Osteoblast (primary cell): Measurements from ENCODE around the gene MOSMO. TPM values are rescaled to one million over a fixed set of nuclear protein-coding genes. Genes with fewer than 3 reads are reported as not detected.

Source experiments
- DNase-seq: peaks from one replicate; pipeline ENCODE4 v3.0.0; 2011; ENCODE audit warnings: low spot score, mixed read lengths; ENCODE audit not compliant: insufficient read length; ENCODE audit errors: missing footprints
- H2AFZ ChIP-seq: 2 replicates; pipeline ENCODE4 v1.6.0; 2011; ENCODE audit warnings: mild to moderate bottlenecking, low read length
- H3K27ac ChIP-seq: 2 replicates; pipeline ENCODE4 v1.5.1; 2011; ENCODE audit warnings: mild to moderate bottlenecking, low read depth, low read length, moderate library complexity
- H3K27me3 ChIP-seq: 2 replicates; pipeline ENCODE4 v1.6.0; 2012; ENCODE audit warnings: mild to moderate bottlenecking, control low read depth, inconsistent platforms, low read length, moderate library complexity; ENCODE audit not compliant: insufficient read depth
- H3K36me3 ChIP-seq: 2 replicates; pipeline ENCODE4 v1.5.1; 2011; ENCODE audit warnings: mild to moderate bottlenecking, low read length, control low read depth, moderate library complexity; ENCODE audit not compliant: insufficient read depth
- H3K4me1 ChIP-seq: 2 replicates; pipeline ENCODE4 v1.5.1; 2011; ENCODE audit warnings: mild to moderate bottlenecking, low read length, control low read depth, moderate library complexity; ENCODE audit not compliant: insufficient read depth
- H3K4me2 ChIP-seq: 2 replicates; pipeline ENCODE4 v1.6.0; 2011; ENCODE audit warnings: mild to moderate bottlenecking, low read length; ENCODE audit not compliant: insufficient read depth
- H3K4me3 ChIP-seq: fragments of 200-600 bp; sonication (generic); 3 replicates; pipeline ENCODE4 v1.5.1; 2012; ENCODE audit warnings: mild to moderate bottlenecking, low read length, inconsistent platforms; ENCODE audit not compliant: insufficient read depth
- H3K79me2 ChIP-seq: 2 replicates; pipeline ENCODE4 v1.6.0; 2012; ENCODE audit warnings: mild to moderate bottlenecking, low read length, control low read depth, inconsistent platforms; ENCODE audit not compliant: insufficient read depth
- H3K9me3 ChIP-seq: 2 replicates; pipeline ENCODE4 v1.5.1; 2011; ENCODE audit warnings: low read depth, low read length, control low read depth
- H4K20me1 ChIP-seq: 2 replicates; pipeline ENCODE4 v1.6.0; 2012; ENCODE audit warnings: mild to moderate bottlenecking, low read length, control low read depth; ENCODE audit not compliant: insufficient read depth
- total RNA-seq: library from RNA; depleted of rRNA; stranded (reverse); fragments of >200 nt; gene quantifications from 2 replicates; pipeline ENCODE4 v1.2.3, GENCODE V29; 2012
- TF ChIP-seq, protein P1 (sequence below): IDR thresholded peaks from 2 replicates; pipeline ENCODE4 v1.5.1; 2011; ENCODE audit warnings: mild to moderate bottlenecking, low read depth, low read length, moderate library complexity; ENCODE audit errors: extremely low read depth

MOSMO gene
- total RNA-seq, 1 donor = 15.2 TPM

- peaks cover 5% of the 10 kb centered on the region for H3K4me1 ChIP-seq
- no peak for DNase-seq
- H3K36me3 ChIP-seq = no peaks in the 10 kb centered on the region
Observed at GRCh38 chr16:22078656-22079055, 70.7 kb downstream of the MOSMO start.

GRCh38 chr16:22081050-22081449, 73.1 kb downstream of the MOSMO start:
- Histone ChIP-seq H3K4me1 (no peaks in the 10 kb centered on the region), H3K36me3 (no peaks in the 10 kb centered on the region), H4K20me1 (no peaks in the 10 kb centered on the region), H2AFZ (no peak overlapping the region), H3K27ac (no peak overlapping the region), H3K27me3 (no peaks in the 10 kb centered on the region), H3K9me3 (no peaks in the 10 kb centered on the region), H3K4me3 (no peak overlapping the region), H3K79me2 (no peaks in the 10 kb centered on the region), H3K4me2 (no peak overlapping the region)
- TF ChIP-seq, protein P1, sequence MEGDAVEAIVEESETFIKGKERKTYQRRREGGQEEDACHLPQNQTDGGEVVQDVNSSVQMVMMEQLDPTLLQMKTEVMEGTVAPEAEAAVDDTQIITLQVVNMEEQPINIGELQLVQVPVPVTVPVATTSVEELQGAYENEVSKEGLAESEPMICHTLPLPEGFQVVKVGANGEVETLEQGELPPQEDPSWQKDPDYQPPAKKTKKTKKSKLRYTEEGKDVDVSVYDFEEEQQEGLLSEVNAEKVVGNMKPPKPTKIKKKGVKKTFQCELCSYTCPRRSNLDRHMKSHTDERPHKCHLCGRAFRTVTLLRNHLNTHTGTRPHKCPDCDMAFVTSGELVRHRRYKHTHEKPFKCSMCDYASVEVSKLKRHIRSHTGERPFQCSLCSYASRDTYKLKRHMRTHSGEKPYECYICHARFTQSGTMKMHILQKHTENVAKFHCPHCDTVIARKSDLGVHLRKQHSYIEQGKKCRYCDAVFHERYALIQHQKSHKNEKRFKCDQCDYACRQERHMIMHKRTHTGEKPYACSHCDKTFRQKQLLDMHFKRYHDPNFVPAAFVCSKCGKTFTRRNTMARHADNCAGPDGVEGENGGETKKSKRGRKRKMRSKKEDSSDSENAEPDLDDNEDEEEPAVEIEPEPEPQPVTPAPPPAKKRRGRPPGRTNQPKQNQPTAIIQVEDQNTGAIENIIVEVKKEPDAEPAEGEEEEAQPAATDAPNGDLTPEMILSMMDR = no peak
- no peak for DNase-seq

More at GRCh38 chr16:22078656-22079055, 70.7 kb downstream of the MOSMO start:
- H3K4me2 ChIP-seq = no peak overlapping the region
- H4K20me1 ChIP-seq = peaks cover 5% of the 10 kb centered on the region
- H3K4me3 ChIP-seq = no peak overlapping the region
- no peaks in the 10 kb centered on the region for H3K9me3 ChIP-seq
- TF ChIP-seq, protein P1 = no peak
- H3K79me2 ChIP-seq = peaks cover 3% of the 10 kb centered on the region
- no peaks in the 10 kb centered on the region for H3K27me3 ChIP-seq
- no peak overlapping the region for H2AFZ ChIP-seq
- no peak overlapping the region for H3K27ac ChIP-seq

GRCh38 chr16:22086440-22086839, 78.5 kb downstream of the MOSMO start:
- no peak overlapping the region for H3K4me3 ChIP-seq
- H3K36me3 ChIP-seq = no peaks in the 10 kb centered on the region
- H3K4me2 ChIP-seq = no peak overlapping the region
- no peak overlapping the region for H2AFZ ChIP-seq
- DNase-seq = no peak
- no peak overlapping the region for H3K27ac ChIP-seq
- no peaks in the 10 kb centered on the region for H4K20me1 ChIP-seq
- H3K79me2 ChIP-seq = no peaks in the 10 kb centered on the region
- no peaks in the 10 kb centered on the region for H3K9me3 ChIP-seq
- TF ChIP-seq, protein P1 = no peak
- H3K27me3 ChIP-seq = no peaks in the 10 kb centered on the region
- no peaks in the 10 kb centered on the region for H3K4me1 ChIP-seq

- H3K27me3 ChIP-seq = no peaks in the 10 kb centered on the region
- TF ChIP-seq, protein P1 = no peak
- H3K9me3 ChIP-seq = no peaks in the 10 kb centered on the region
- no peak overlapping the region for H3K4me2 ChIP-seq
- no peaks in the 10 kb centered on the region for H3K36me3 ChIP-seq
- no peak overlapping the region for H3K4me3 ChIP-seq
- H4K20me1 ChIP-seq = no peaks in the 10 kb centered on the region
- peaks cover 9% of the 10 kb centered on the region for H3K4me1 ChIP-seq
- no peaks in the 10 kb centered on the region for H3K79me2 ChIP-seq
- no peak overlapping the region for H3K27ac ChIP-seq
- no peak overlapping the region for H2AFZ ChIP-seq
- no peak for DNase-seq
Observed at GRCh38 chr16:22088642-22089041, 80.7 kb downstream of the MOSMO start.
